Cerebellar cortex (tissue), 1 donor: ENCODE data around the gene NRL.

Experiments used
- DNase-seq: peaks from one replicate; pipeline ENCODE4 v3.0.0-alpha.2; 2015; ENCODE audit warnings: low spot score

The NRL gene

GRCh38 chr14:24098927-24099813 lies 15.6 kb downstream of the NRL start:
- no peak for DNase-seq

GRCh38 chr14:24098229-24098926 lies 16.4 kb downstream of the NRL start:
- no peak for DNase-seq

GRCh38 chr14:24096545-24097181 lies 18.1 kb downstream of the NRL start:
- no peak for DNase-seq

GRCh38 chr14:24095271-24096068 lies 19.3 kb downstream of the NRL start:
- DNase-seq = peak; percentile 40

- DNase-seq = no peak
Measured at GRCh38 chr14:24094841-24095270, 19.9 kb downstream of the NRL start.

- DNase-seq = peak; percentile 88
Measured at GRCh38 chr14:24093901-24094840, 20.6 kb downstream of the NRL start, which contains the start of gene PCK2. Gene PCK2, plus strand, starts transcription at chr14:24094311. Its CDS starts 95 bp downstream, at chr14:24094406.

GRCh38 chr14:24093207-24093900 lies 21.4 kb downstream of the NRL start:
- no peak for DNase-seq

GRCh38 chr14:24092505-24093206 lies 22.1 kb downstream of the NRL start:
- DNase-seq = no peak

GRCh38 chr14:24092110-24092504 lies 22.6 kb downstream of the NRL start:
- DNase-seq = no peak

- no peak for DNase-seq
Measured at GRCh38 chr14:24089890-24090289, 24.9 kb downstream of the NRL start.

- DNase-seq = no peak
Measured at GRCh38 chr14:24088095-24088494, 26.7 kb downstream of the NRL start.

- no peak for DNase-seq
Measured at GRCh38 chr14:24087004-24087403, 27.7 kb downstream of the NRL start.

GRCh38 chr14:24086193-24086955 lies 28.4 kb downstream of the NRL start:
- DNase-seq = no peak

GRCh38 chr14:24085215-24085614 lies 29.5 kb downstream of the NRL start:
- no peak for DNase-seq

- DNase-seq = no peak
Measured at GRCh38 chr14:24084440-24084839, 30.3 kb downstream of the NRL start.

- no peak for DNase-seq
Measured at GRCh38 chr14:24083462-24083861, 31.3 kb downstream of the NRL start.

GRCh38 chr14:24082411-24083080 lies 32.2 kb downstream of the NRL start:
- no peak for DNase-seq

GRCh38 chr14:24081739-24082211 lies 33.0 kb downstream of the NRL start:
- peak; percentile 24 for DNase-seq
